ENCODE measurements around the gene RSF1. TPM values are rescaled to one million over a fixed set of nuclear protein-coding genes. Genes with fewer than 3 reads are reported as not detected.

The RSF1 gene
- total RNA-seq, 1 experiment from 2014 or later, result 43.1 TPM

GRCh38 chr11:77761491-77761890 is 59.0 kb downstream of the RSF1 start:
- H3K4me1 ChIP-seq (ENCODE audit: control insufficient read depth in 1 of 2, insufficient read depth in 2 of 2, low read length in 2 of 2), result no peaks in the 10 kb centered on the region
- no peak overlapping the region for H3K9ac ChIP-seq (ENCODE audit: low read length)
- no peak for TF ChIP-seq EGR1 (IDR thresholded peaks at IDR 0.05; ENCODE audit: low read depth)
- no peak for TF ChIP-seq ZFX (IDR thresholded peaks at IDR 0.05)
- TF ChIP-seq EZH2phosphoT487 (IDR thresholded peaks at IDR 0.05; ENCODE audit: borderline replicate concordance), result no peak
- TF ChIP-seq MAX (IDR thresholded peaks at IDR 0.05), result no peak
- POLR2A ChIA-PET, result no interaction called here
- RAD21 ChIA-PET (ENCODE audit: low non-redundant PET in 1 of 2, low total read pairs in 2 of 2, uncharacterized antibody in 2 of 2, unreplicated experiment in 2 of 2), result no interaction called here
- no peaks in the 10 kb centered on the region for H4K20me1 ChIP-seq (ENCODE audit: insufficient read depth)
- intact Hi-C loops (cut with micrococcal nuclease), result no loop called here
- DNase-seq (ENCODE audit: low read depth, low spot score) (no peak), ATAC-seq (no peak)
- H3K36me3 ChIP-seq (ENCODE audit: control insufficient read depth in 1 of 2, insufficient read depth in 2 of 2, low read length in 2 of 2), result peaks cover 0 to 2% of the 10 kb centered on the region in 2 experiments; a peak in 1 of 4 replicates
- peaks cover 3% of the 10 kb centered on the region; the same call in 1 of the 2 replicates for H3K79me2 ChIP-seq (ENCODE audit: insufficient read depth, low read length)
- H3K27ac ChIP-seq (ENCODE audit: low read depth, low read length), result no peak overlapping the region
- H3K27me3 ChIP-seq (ENCODE audit: insufficient read depth, low read length), result no peaks in the 10 kb centered on the region
- no peaks in the 10 kb centered on the region for H3K9me2 ChIP-seq (ENCODE audit: insufficient read depth)
- no TSS peak for BruUV-seq (replicated peaks)
- no peak overlapping the region for H3K4me2 ChIP-seq (ENCODE audit: low read length)
- H2AFZ ChIP-seq (ENCODE audit: low read depth, low read length, poor library complexity, severe bottlenecking), result no peak overlapping the region
- H3K9me3 ChIP-seq (ENCODE audit: control insufficient read depth in 1 of 2, insufficient read depth in 1 of 2, low read depth in 1 of 2, low read length in 2 of 2), result no peaks in the 10 kb centered on the region
- H3K4me3 ChIP-seq (replicated peaks in 1 of 2; ENCODE audit: low read depth in 1 of 2, low read length in 2 of 2), result no peak overlapping the region
- CTCF ChIA-PET, result no interaction called here

GRCh38 chr11:77758331-77758730 is 62.2 kb downstream of the RSF1 start:
- H2AFZ ChIP-seq (ENCODE audit: low read depth, low read length, poor library complexity, severe bottlenecking), result no peak overlapping the region
- ATAC-seq (no peak), DNase-seq (ENCODE audit: low read depth, low spot score) (no peak)
- no peaks in the 10 kb centered on the region for H3K9me3 ChIP-seq (ENCODE audit: control insufficient read depth in 1 of 2, insufficient read depth in 1 of 2, low read depth in 1 of 2, low read length in 2 of 2)
- H3K4me1 ChIP-seq (ENCODE audit: control insufficient read depth in 1 of 2, insufficient read depth in 2 of 2, low read length in 2 of 2), result no peaks in the 10 kb centered on the region
- H4K20me1 ChIP-seq (ENCODE audit: insufficient read depth), result no peaks in the 10 kb centered on the region
- no peak for TF ChIP-seq ZBTB33 (IDR thresholded peaks at IDR 0.05; ENCODE audit: extremely low read depth, insufficient replicate concordance, low read length)
- no peaks in the 10 kb centered on the region for H3K27me3 ChIP-seq (ENCODE audit: insufficient read depth, low read length)
- ChIA-PET POLR2A (no interaction called here), CTCF (no interaction called here), RAD21 (ENCODE audit: low non-redundant PET in 1 of 2, low total read pairs in 2 of 2, uncharacterized antibody in 2 of 2, unreplicated experiment in 2 of 2) (no interaction called here)
- no peaks in the 10 kb centered on the region for H3K36me3 ChIP-seq (ENCODE audit: control insufficient read depth in 1 of 2, insufficient read depth in 2 of 2, low read length in 2 of 2)
- no TSS peak for BruUV-seq (replicated peaks)
- intact Hi-C loops (cut with micrococcal nuclease), result no loop called here
- H3K9ac ChIP-seq (ENCODE audit: low read length), result no peak overlapping the region
- H3K79me2 ChIP-seq (ENCODE audit: insufficient read depth, low read length), result no peaks in the 10 kb centered on the region; the same call in 1 of the 2 replicates
- H3K9me2 ChIP-seq (ENCODE audit: insufficient read depth), result no peaks in the 10 kb centered on the region
- no peak overlapping the region for H3K27ac ChIP-seq (ENCODE audit: low read depth, low read length)
- H3K4me2 ChIP-seq (ENCODE audit: low read length), result no peak overlapping the region
- H3K4me3 ChIP-seq (replicated peaks in 1 of 2; ENCODE audit: low read depth in 1 of 2, low read length in 2 of 2), result no peak overlapping the region

Data from HCT116 (cell line).